NB4 (cell line): Measurements from ENCODE around the gene HARS1.

Source experiments
- DNase-seq: peaks from one replicate; pipeline ENCODE4 v3.0.0; 2010; ENCODE audit warnings: low read depth
- H3K4me3 ChIP-seq: one replicate; pipeline ENCODE4 v1.5.1; 2011; ENCODE audit warnings: mild to moderate bottlenecking, low read depth, low read length, moderate library complexity
- MYC ChIP-seq: IDR thresholded peaks from 2 replicates; pipeline ENCODE4 v1.6.1; 2011; ENCODE audit warnings: low read depth, low read length
- POLR2A ChIP-seq: IDR thresholded peaks from 2 replicates; pipeline ENCODE4 v1.6.1; 2011; ENCODE audit warnings: mild to moderate bottlenecking; ENCODE audit not compliant: insufficient read length; ENCODE audit errors: extremely low read depth
- TF ChIP-seq, protein P1 (sequence below): IDR thresholded peaks from 2 replicates; pipeline ENCODE4 v1.6.1; 2011; ENCODE audit warnings: low read depth, low read length
- TF ChIP-seq, protein P2 (sequence below): IDR thresholded peaks from one replicate; pipeline ENCODE4 v1.5.1; 2012; ENCODE audit warnings: low read depth, low read length

HARS1 gene

DNA sequence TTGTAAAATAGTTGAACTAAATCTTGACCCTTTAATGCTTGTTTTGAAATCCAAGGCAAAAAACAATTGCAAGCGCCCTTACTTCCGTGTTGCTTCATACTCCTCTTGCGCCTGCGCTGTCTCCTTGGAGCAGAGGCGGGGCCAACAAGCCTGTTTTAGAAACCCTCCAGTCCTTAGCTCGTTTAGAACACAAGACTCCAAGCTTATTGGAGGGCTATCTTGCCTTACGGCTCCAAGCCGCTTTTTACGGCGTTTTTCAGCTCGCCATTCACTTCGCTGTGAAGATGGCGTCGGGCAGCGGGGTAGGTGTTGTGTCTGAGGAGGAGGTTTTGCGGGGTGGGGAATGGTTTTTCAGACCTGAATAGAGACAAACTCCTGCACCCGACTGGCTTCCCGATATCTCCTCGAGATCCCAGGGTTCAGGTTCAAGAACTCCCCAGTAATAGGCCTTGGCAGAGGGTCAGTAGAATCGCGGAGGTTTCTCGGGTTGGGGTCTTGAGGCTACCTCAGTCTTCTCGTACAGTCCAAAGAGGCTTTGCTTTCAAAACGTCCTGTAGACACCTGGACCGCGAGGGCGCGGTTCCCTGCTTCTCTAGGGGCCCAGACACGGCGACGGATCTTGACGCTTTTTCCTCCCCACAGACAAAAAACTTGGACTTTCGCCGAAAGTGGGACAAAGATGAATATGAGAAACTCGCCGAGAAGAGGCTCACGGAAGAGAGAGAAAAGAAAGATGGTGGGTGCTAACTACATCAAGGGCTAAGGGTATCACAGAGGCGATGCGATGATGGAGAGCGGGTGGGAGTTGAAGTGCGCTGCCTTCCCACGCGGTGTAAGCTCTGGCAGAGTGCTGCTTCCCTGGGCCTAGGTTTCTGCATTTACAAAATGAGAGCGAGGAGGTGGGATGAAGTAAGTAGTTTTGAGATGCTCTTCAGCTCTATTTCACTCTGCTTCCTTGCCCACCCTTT is 9.3 kb upstream of the HARS1 start, which contains the start of gene ZMAT2:
ZMAT2 (plus strand) TSS at position 271 of the 968 bp plus-strand sequence; CDS start at position 285, 14 bp downstream.
- peak within 1 kb of the TSS; percentile 95 for H3K4me3 ChIP-seq
- DNase-seq: peak; percentile 97
- TF ChIP-seq POLR2A: peak; percentile 79
- TF ChIP-seq MYC: 0 out of 2 replicates have a peak, but pooled peaks have one; percentile 40
- TF ChIP-seq, protein P1, sequence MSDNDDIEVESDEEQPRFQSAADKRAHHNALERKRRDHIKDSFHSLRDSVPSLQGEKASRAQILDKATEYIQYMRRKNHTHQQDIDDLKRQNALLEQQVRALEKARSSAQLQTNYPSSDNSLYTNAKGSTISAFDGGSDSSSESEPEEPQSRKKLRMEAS: no peak; the same call in 1 of the 2 replicates

DNA sequence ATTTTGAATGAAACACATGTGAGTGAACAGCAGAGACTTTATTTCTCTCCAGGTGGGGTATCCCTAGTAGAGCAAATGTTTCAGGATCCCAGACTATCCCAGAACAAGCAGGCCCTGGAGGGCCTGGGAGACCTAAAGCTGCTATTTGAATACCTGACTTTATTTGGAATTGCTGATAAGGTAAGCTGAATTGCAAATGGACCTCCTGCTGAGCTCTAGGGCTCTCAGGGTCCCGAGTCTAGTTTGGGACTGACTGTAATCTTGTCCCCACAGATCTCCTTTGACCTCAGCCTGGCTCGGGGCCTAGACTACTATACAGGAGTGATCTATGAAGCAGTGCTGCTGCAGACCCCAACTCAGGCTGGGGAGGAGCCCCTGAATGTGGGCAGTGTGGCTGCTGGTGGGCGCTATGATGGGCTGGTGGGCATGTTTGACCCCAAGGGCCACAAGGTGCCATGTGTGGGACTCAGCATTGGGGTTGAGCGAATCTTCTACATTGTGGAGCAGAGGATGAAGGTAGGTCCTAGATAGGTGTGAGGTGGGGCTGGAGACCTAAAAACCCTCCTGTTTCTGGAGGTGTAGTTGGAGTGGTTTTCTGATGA is 5.8 kb upstream of the HARS1 start:
- H3K4me3 ChIP-seq: no peak overlapping the region
- DNase-seq: no peak
- TF ChIP-seq, protein P2, sequence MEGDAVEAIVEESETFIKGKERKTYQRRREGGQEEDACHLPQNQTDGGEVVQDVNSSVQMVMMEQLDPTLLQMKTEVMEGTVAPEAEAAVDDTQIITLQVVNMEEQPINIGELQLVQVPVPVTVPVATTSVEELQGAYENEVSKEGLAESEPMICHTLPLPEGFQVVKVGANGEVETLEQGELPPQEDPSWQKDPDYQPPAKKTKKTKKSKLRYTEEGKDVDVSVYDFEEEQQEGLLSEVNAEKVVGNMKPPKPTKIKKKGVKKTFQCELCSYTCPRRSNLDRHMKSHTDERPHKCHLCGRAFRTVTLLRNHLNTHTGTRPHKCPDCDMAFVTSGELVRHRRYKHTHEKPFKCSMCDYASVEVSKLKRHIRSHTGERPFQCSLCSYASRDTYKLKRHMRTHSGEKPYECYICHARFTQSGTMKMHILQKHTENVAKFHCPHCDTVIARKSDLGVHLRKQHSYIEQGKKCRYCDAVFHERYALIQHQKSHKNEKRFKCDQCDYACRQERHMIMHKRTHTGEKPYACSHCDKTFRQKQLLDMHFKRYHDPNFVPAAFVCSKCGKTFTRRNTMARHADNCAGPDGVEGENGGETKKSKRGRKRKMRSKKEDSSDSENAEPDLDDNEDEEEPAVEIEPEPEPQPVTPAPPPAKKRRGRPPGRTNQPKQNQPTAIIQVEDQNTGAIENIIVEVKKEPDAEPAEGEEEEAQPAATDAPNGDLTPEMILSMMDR: no peak
- TF ChIP-seq, protein P1: no peak
- TF ChIP-seq POLR2A: no peak
- TF ChIP-seq MYC: no peak

DNA sequence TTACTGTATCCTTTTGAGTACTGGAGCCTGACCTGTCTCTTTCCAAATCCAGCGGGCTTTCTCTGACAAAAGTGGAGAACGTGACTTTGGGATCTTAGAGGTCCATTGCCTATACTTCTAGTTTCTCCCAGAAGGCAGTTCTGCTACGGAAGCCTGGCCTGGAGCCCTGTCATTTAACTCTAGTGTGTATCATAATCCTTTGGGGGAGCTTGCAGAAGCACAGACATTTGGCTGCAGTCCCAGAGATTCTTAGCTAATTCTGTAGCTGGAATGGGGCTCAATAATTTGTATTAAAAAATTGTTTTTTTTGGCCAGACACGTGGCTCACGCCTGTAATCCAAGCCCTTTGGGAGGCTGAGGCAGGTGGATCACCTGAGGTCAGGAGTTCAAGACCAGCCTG is 3.1 kb upstream of the HARS1 start:
- TF ChIP-seq, protein P2: no peak
- TF ChIP-seq, protein P1: no peak
- TF ChIP-seq POLR2A (no peak), MYC (no peak)
- DNase-seq: no peak
- H3K4me3 ChIP-seq: no peak overlapping the region

DNA sequence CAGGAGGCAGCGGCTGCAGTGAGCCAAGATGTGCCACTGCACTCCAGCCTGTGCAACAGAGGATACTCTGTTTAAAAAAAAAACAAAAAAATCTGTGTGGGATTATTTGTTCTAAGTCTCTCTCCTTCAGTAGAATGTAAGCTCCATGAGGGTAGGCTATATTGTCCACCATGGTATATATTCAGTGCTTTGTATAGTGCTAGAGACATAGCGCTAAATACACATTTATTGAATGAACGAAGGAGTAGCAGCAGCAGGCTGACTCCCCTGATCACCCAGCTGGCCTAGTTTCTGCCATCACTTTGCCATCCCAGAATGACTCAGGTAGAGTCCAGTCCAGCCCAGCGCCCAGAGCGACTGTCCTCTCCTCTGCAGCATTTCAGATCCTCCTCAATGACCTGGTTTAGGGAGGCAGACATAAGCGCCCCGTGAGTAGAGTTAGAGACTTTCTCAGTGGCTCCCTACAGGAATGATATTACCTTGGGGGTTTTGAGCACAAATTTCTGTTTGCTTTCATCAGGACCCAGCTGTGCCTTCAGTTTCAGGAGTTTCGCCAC is 716 bp downstream of the HARS1 start:
- DNase-seq: no peak
- TF ChIP-seq, protein P2: no peak
- TF ChIP-seq MYC (no peak), POLR2A (no peak)
- TF ChIP-seq, protein P1: no peak
- H3K4me3 ChIP-seq: peak overlapping the region; percentile 98

DNA sequence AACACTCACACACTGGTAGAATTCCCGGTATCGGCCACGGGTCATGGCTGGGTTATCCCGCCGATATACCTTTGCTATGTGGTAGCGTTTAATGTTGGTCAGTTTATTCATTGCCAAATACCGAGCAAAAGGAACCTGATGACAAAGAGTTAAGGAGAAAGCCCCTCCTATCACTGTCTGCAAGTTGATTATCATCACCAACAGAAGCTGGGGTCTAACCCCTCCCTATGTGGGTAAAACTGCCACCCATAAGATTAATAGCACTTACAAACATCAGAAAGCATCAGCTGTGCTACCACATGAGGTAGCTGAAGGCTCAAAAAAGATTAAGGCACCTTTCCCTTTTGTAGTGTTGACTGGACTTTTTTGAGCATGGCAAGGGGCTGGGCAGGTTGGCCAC is 12.2 kb downstream of the HARS1 start:
- no peak for DNase-seq
- TF ChIP-seq, protein P1: no peak
- TF ChIP-seq, protein P2: no peak
- TF ChIP-seq MYC (no peak), POLR2A (no peak)
- H3K4me3 ChIP-seq: no peak overlapping the region
